HG02840 (cell line): Measurements from ENCODE around the gene GIGYF1.

Source experiments
- ATAC-seq: cut with Tn5 transposase; IDR thresholded peaks from one replicate; pipeline ENCODE4 v1.9.1; 2021; ENCODE audit warnings: mild to moderate bottlenecking, moderate library complexity, moderate number of reproducible peaks; ENCODE audit not compliant: unreplicated experiment, low FRiP score

GIGYF1 gene

GRCh38 chr7:100685631-100686145 is 8.4 kb downstream of the GIGYF1 start:
- ATAC-seq = no peak

GRCh38 chr7:100685049-100685605 is 8.9 kb downstream of the GIGYF1 start:
- ATAC-seq = no peak

- ATAC-seq = no peak
These were observed 9.5 kb downstream of the GIGYF1 start for GRCh38 chr7:100684534-100685042.

- ATAC-seq = no peak
These were observed 10.2 kb downstream of the GIGYF1 start for GRCh38 chr7:100683659-100684533.

- ATAC-seq = no peak
These were observed 10.9 kb downstream of the GIGYF1 start for GRCh38 chr7:100682991-100683658.

- no peak for ATAC-seq
These were observed 11.8 kb downstream of the GIGYF1 start for GRCh38 chr7:100682228-100682741.

GRCh38 chr7:100681491-100682227 is 12.4 kb downstream of the GIGYF1 start:
- no peak for ATAC-seq

- no peak for ATAC-seq
These were observed 13.3 kb downstream of the GIGYF1 start for GRCh38 chr7:100680576-100681271.

GRCh38 chr7:100679927-100680575 is 14.0 kb downstream of the GIGYF1 start:
- ATAC-seq = no peak

GRCh38 chr7:100679129-100679926 is 14.7 kb downstream of the GIGYF1 start:
- ATAC-seq = no peak

- no peak for ATAC-seq
These were observed 15.6 kb downstream of the GIGYF1 start for GRCh38 chr7:100678291-100678984.

- ATAC-seq = no peak
These were observed 16.5 kb downstream of the GIGYF1 start for GRCh38 chr7:100677308-100678267.

- no peak for ATAC-seq
These were observed 17.3 kb downstream of the GIGYF1 start for GRCh38 chr7:100676501-100677306.

- peak; percentile 32 for ATAC-seq
These were observed 18.3 kb downstream of the GIGYF1 start for GRCh38 chr7:100675581-100676350.

GRCh38 chr7:100675105-100675451 is 19.0 kb downstream of the GIGYF1 start:
- no peak for ATAC-seq
